ENCODE results near the gene APEX2.
"Not testable (repeated sequence)": the region's sequence is repeated elsewhere in the genome, so short reads cannot be mapped to it uniquely, and the experiment has no call there.

The APEX2 gene

GRCh38 chrX:55033429-55033828 is 33.3 kb downstream of the APEX2 start:
- TF ChIP-seq ESRRG (CRISPR knock-in tag; IDR thresholded peaks at IDR 0.05): no peak
- no peak for TF ChIP-seq ISL1 (CRISPR knock-in tag; IDR thresholded peaks at IDR 0.05)
- TF ChIP-seq TOX (CRISPR knock-in tag; IDR thresholded peaks at IDR 0.05; ENCODE audit: borderline replicate concordance): no peak
- TF ChIP-seq OSR1 (CRISPR knock-in tag; IDR thresholded peaks at IDR 0.05): no peak
- no peak for TF ChIP-seq ZNF8 (CRISPR knock-in tag; IDR thresholded peaks at IDR 0.05)
- no peak for TF ChIP-seq RARB (CRISPR knock-in tag; IDR thresholded peaks at IDR 0.05)
- TF ChIP-seq GLIS3 (CRISPR knock-in tag; IDR thresholded peaks at IDR 0.05): no peak
- TF ChIP-seq BACH2 (CRISPR knock-in tag; IDR thresholded peaks at IDR 0.05; ENCODE audit: borderline replicate concordance): no peak
- TF ChIP-seq ARNTL (CRISPR knock-in tag; IDR thresholded peaks at IDR 0.05; ENCODE audit: borderline replicate concordance, low read depth): no peak
- no peak for TF ChIP-seq ZC3H10 (CRISPR knock-in tag; IDR thresholded peaks at IDR 0.05)
- TF ChIP-seq ZFP3 (CRISPR knock-in tag; IDR thresholded peaks at IDR 0.05): no peak
- TF ChIP-seq ZNF70 (CRISPR knock-in tag; IDR thresholded peaks at IDR 0.05): no peak
- no peak for TF ChIP-seq TSHZ2 (CRISPR knock-in tag; IDR thresholded peaks at IDR 0.05)
- no peak for ATAC-seq

GRCh38 chrX:55039471-55039870 is 39.3 kb downstream of the APEX2 start:
- TF ChIP-seq ZFP30 (CRISPR knock-in tag; IDR thresholded peaks at IDR 0.05) (no peak), ZNF565 (CRISPR knock-in tag; conservative IDR thresholded peaks at IDR 0.05; ENCODE audit: low read depth) (no peak), GLIS3 (CRISPR knock-in tag; IDR thresholded peaks at IDR 0.05) (no peak), CREB5 (CRISPR knock-in tag; IDR thresholded peaks at IDR 0.05; ENCODE audit: low read depth) (no peak), ZFP3 (CRISPR knock-in tag; IDR thresholded peaks at IDR 0.05) (no peak), RARB (CRISPR knock-in tag; IDR thresholded peaks at IDR 0.05) (no peak), ZNF8 (CRISPR knock-in tag; IDR thresholded peaks at IDR 0.05) (no peak), TCF4 (CRISPR knock-in tag; IDR thresholded peaks at IDR 0.05; ENCODE audit: borderline replicate concordance) (no peak), OSR1 (CRISPR knock-in tag; IDR thresholded peaks at IDR 0.05) (no peak), ZC3H10 (CRISPR knock-in tag; IDR thresholded peaks at IDR 0.05) (no peak), ESRRG (CRISPR knock-in tag; IDR thresholded peaks at IDR 0.05) (no peak), ISL1 (CRISPR knock-in tag; IDR thresholded peaks at IDR 0.05) (no peak), CSDC2 (CRISPR knock-in tag; IDR thresholded peaks at IDR 0.05) (no peak), ARNTL (CRISPR knock-in tag; IDR thresholded peaks at IDR 0.05; ENCODE audit: borderline replicate concordance, low read depth) (no peak), SNAI2 (CRISPR knock-in tag; IDR thresholded peaks at IDR 0.05) (no peak), POU6F1 (CRISPR knock-in tag; IDR thresholded peaks at IDR 0.05; ENCODE audit: borderline replicate concordance, low read depth) (no peak), BACH2 (CRISPR knock-in tag; IDR thresholded peaks at IDR 0.05; ENCODE audit: borderline replicate concordance) (no peak)
- ATAC-seq: no peak

- TF ChIP-seq CSDC2 (CRISPR knock-in tag; IDR thresholded peaks at IDR 0.05) (no peak), ZFP3 (CRISPR knock-in tag; IDR thresholded peaks at IDR 0.05) (no peak), GLIS3 (CRISPR knock-in tag; IDR thresholded peaks at IDR 0.05) (no peak), ARNTL (CRISPR knock-in tag; IDR thresholded peaks at IDR 0.05; ENCODE audit: borderline replicate concordance, low read depth) (no peak), POU6F1 (CRISPR knock-in tag; IDR thresholded peaks at IDR 0.05; ENCODE audit: borderline replicate concordance, low read depth) (no peak), ESRRG (CRISPR knock-in tag; IDR thresholded peaks at IDR 0.05) (no peak), TCF4 (CRISPR knock-in tag; IDR thresholded peaks at IDR 0.05; ENCODE audit: borderline replicate concordance) (no peak), ZFP30 (CRISPR knock-in tag; IDR thresholded peaks at IDR 0.05) (no peak), ZC3H10 (CRISPR knock-in tag; IDR thresholded peaks at IDR 0.05) (no peak)
- no peak for ATAC-seq
These were observed 41.4 kb downstream of the APEX2 start for GRCh38 chrX:55041514-55041913.

GRCh38 chrX:55050599-55050998 is 50.4 kb downstream of the APEX2 start:
- not testable (repeated sequence) for ATAC-seq

Data from SK-N-SH treated with all-trans-retinoic acid at 6 μM for 48 hours (cell line).